Prostate gland (tissue), 2 donors: Measurements from ENCODE around the gene PDE6A.

Source experiments
- POLR2AphosphoS5 ChIP-seq: sonication (generic); formaldehyde crosslinking; IDR thresholded peaks from one replicate; pipeline ENCODE4 v1.6.1; 2017; ENCODE audit warnings: antibody characterized with exemption
- TF ChIP-seq, protein P1 (sequence below), 4 experiments: fragments of 200-600 bp in 2 of 4; fragments of 450-650 bp in 2 of 4; sonication (generic) in 2 of 4; IDR thresholded peaks; 1 replicate in 3 of 4; 2 replicates in 1 of 4; pipeline ENCODE4 v1.5.1; 2016 to 2019; ENCODE audit warnings: antibody characterized with exemption in 4 of 4, mild to moderate bottlenecking in 2 of 4, moderate library complexity in 2 of 4

DNA sequence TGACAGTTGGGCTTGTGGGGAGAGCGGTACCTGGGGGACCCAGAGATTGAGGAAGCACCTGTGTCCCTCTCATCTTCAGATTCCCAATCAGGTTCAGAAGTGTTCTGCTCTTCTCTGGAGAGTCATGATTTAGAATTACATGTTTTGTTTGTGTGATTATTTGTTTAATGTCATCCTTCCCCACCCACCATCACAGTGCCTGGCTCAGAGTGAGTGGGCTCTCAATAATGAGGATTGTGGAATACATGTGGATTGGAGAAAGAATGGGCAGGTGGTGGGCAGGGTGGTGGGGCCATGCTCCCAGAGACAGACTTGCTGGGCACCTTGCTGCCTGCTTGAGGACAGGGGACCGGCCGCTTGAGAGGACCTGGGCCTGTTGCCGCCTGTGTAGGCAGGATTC is 126.5 kb downstream of the PDE6A start:
- TF ChIP-seq, protein P1, sequence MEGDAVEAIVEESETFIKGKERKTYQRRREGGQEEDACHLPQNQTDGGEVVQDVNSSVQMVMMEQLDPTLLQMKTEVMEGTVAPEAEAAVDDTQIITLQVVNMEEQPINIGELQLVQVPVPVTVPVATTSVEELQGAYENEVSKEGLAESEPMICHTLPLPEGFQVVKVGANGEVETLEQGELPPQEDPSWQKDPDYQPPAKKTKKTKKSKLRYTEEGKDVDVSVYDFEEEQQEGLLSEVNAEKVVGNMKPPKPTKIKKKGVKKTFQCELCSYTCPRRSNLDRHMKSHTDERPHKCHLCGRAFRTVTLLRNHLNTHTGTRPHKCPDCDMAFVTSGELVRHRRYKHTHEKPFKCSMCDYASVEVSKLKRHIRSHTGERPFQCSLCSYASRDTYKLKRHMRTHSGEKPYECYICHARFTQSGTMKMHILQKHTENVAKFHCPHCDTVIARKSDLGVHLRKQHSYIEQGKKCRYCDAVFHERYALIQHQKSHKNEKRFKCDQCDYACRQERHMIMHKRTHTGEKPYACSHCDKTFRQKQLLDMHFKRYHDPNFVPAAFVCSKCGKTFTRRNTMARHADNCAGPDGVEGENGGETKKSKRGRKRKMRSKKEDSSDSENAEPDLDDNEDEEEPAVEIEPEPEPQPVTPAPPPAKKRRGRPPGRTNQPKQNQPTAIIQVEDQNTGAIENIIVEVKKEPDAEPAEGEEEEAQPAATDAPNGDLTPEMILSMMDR (IDR thresholded peaks at IDR 0.05) = no peak
- no peak for TF ChIP-seq POLR2AphosphoS5
